Endothelial cell of umbilical vein (primary cell): ENCODE measurements around the gene ARHGEF19. TPM values are rescaled to one million over a fixed set of nuclear protein-coding genes. Genes with fewer than 3 reads are reported as not detected.

Source experiments
- BruUV-seq: library from RNA; stranded (reverse); fragments of 400-500 nt; replicated peaks from 2 replicates; lab custom pipeline; 2021; lab: Mats Ljungman, UMichigan
- CTCF ChIA-PET: fragments of 300-600, 350-600 bp; sonication (Branson Sonifier 250); formaldehyde crosslinking; loops from one replicate; lab custom pipeline; 2021; ENCODE audit warnings: antibody characterized with exemption, inconsistent platforms; lab: Charles Lee
- POLR2A ChIA-PET: fragments of 300-600, 350-600 bp; sonication (Branson Sonifier 250); formaldehyde crosslinking; loops from one replicate; lab custom pipeline; 2021; ENCODE audit warnings: antibody characterized with exemption, inconsistent platforms; lab: Charles Lee
- DNase-seq: peaks from one replicate; pipeline ENCODE4 v3.0.0-alpha.2; 2011; ENCODE audit warnings: low read depth, low spot score
- FAIRE-seq: peaks from 2 replicates; lab custom pipeline; 2011; peaks lifted over from hg19 to GRCh38; lab: Jason Lieb, UNC
- H2AFZ ChIP-seq: 2 replicates; pipeline ENCODE4 v1.6.0; 2012; ENCODE audit warnings: low read depth, low read length, control low read depth, inconsistent platforms
- H3K27ac ChIP-seq: 2 replicates; pipeline ENCODE4 v1.5.1; 2011; ENCODE audit warnings: low read depth, mild to moderate bottlenecking, control low read depth, low read length, moderate library complexity; ENCODE audit not compliant: insufficient read depth
- H3K27me3 ChIP-seq, 2 experiments: 2 replicates each; pipeline versions ENCODE4 v1.6.0 to v1.6.1; 2011; ENCODE audit warnings: low read length in 2 of 2, mixed read lengths in 1 of 2; ENCODE audit not compliant: control insufficient read depth in 2 of 2, insufficient read depth in 2 of 2
- H3K36me3 ChIP-seq, 2 experiments: 2 replicates in 1 of 2; 3 replicates in 1 of 2; pipeline ENCODE4 v1.5.1; 2011; ENCODE audit warnings: low read length in 2 of 2, mild to moderate bottlenecking in 1 of 2, moderate library complexity in 1 of 2; ENCODE audit not compliant: control insufficient read depth in 2 of 2, insufficient read depth in 2 of 2; ENCODE audit errors: extremely low read depth in 1 of 2
- H3K4me1 ChIP-seq: 3 replicates; pipeline ENCODE4 v1.5.1; 2011; ENCODE audit warnings: mild to moderate bottlenecking, low read length; ENCODE audit not compliant: control insufficient read depth, insufficient read depth; ENCODE audit errors: extremely low read depth
- H3K4me2 ChIP-seq: 2 replicates; pipeline ENCODE4 v1.6.1; 2011; ENCODE audit warnings: low read length, control low read depth, mixed read lengths; ENCODE audit not compliant: insufficient read depth
- H3K4me3 ChIP-seq, 3 experiments: fragments of 200-600 bp in 1 of 3; sonication (generic), shearing (Covaris generic) in 1 of 3; replicated peaks in 1 of 3; 2 replicates each; pipeline ENCODE4 v1.5.1; 2011 to 2016; ENCODE audit warnings: control low read depth in 3 of 3, low read length in 3 of 3, mild to moderate bottlenecking in 2 of 3, inconsistent platforms in 1 of 3, low read depth in 1 of 3, moderate library complexity in 1 of 3; ENCODE audit not compliant: insufficient read depth in 1 of 3
- H3K79me2 ChIP-seq: 2 replicates; pipeline ENCODE4 v1.6.0; 2012; ENCODE audit warnings: low read length, inconsistent platforms; ENCODE audit not compliant: control insufficient read depth, insufficient read depth
- H3K9ac ChIP-seq: replicated peaks from 2 replicates; pipeline ENCODE3; 2011; ENCODE audit warnings: low read length, control low read depth; ENCODE audit not compliant: insufficient read depth; ENCODE audit errors: extremely low read depth
- H3K9me1 ChIP-seq: replicated peaks from 3 replicates; pipeline ENCODE4 v1.6.0; 2011; ENCODE audit warnings: mild to moderate bottlenecking, low read length; ENCODE audit not compliant: control insufficient read depth, insufficient read depth; ENCODE audit errors: extremely low read depth
- H3K9me3 ChIP-seq: replicated peaks from 2 replicates; pipeline ENCODE4 v1.5.1; 2012; ENCODE audit warnings: low read length, inconsistent platforms; ENCODE audit not compliant: control insufficient read depth, insufficient read depth
- H4K20me1 ChIP-seq: replicated peaks from 2 replicates; pipeline ENCODE3; 2011; ENCODE audit warnings: mild to moderate bottlenecking, low read length; ENCODE audit not compliant: control insufficient read depth, insufficient read depth; ENCODE audit errors: extremely low read depth
- CTCF ChIP-seq, 2 donors: IDR thresholded peaks; 1 replicate in 1 of 2; 2 replicates in 1 of 2; pipeline ENCODE4 v1.5.1; 2011; ENCODE audit warnings: low read length in 2 of 2, mild to moderate bottlenecking in 2 of 2, moderate library complexity in 2 of 2, control low read depth in 1 of 2, inconsistent platforms in 1 of 2, low read depth in 1 of 2; ENCODE audit not compliant: insufficient read depth in 1 of 2; ENCODE audit errors: extremely low read depth in 1 of 2
- EZH2 ChIP-seq: IDR thresholded peaks from 2 replicates; pipeline ENCODE4 v1.6.1; 2012; ENCODE audit warnings: borderline replicate concordance, low read depth, mild to moderate bottlenecking, moderate library complexity, low read length, inconsistent platforms; ENCODE audit not compliant: severe bottlenecking
- FOS ChIP-seq: IDR thresholded peaks from 2 replicates; pipeline ENCODE4 v1.6.1; 2011; ENCODE audit warnings: mild to moderate bottlenecking, low read length, moderate library complexity, borderline replicate concordance; ENCODE audit not compliant: insufficient read depth
- GATA2 ChIP-seq: IDR thresholded peaks from 2 replicates; pipeline ENCODE4 v1.7.0; 2011; ENCODE audit warnings: low read depth, mild to moderate bottlenecking, moderate library complexity, mixed read lengths, low read length; ENCODE audit not compliant: insufficient read length, insufficient read depth
- JUN ChIP-seq: IDR thresholded peaks from 2 replicates; pipeline ENCODE4 v1.6.1; 2011; ENCODE audit warnings: borderline replicate concordance, low read depth; ENCODE audit not compliant: insufficient read length, insufficient read depth
- MAX ChIP-seq: IDR thresholded peaks from 2 replicates; pipeline ENCODE4 v1.6.1; 2011; ENCODE audit not compliant: insufficient read depth, insufficient read length
- MYC ChIP-seq: IDR thresholded peaks from one replicate; pipeline ENCODE4 v1.6.1; 2011; ENCODE audit warnings: mild to moderate bottlenecking, low read depth, low read length
- POLR2A ChIP-seq: IDR thresholded peaks from 2 replicates; pipeline ENCODE4 v1.6.1; 2012; ENCODE audit warnings: low read depth, mild to moderate bottlenecking, control low read depth, low read length
- POLR2AphosphoS5 ChIP-seq: IDR thresholded peaks from 2 replicates; pipeline ENCODE4 v1.6.1; 2012; ENCODE audit warnings: low read depth, mild to moderate bottlenecking, control low read depth, low read length, moderate library complexity; ENCODE audit not compliant: insufficient read depth
- dilution Hi-C: fragments of 300-500 bp; cut with MboI; formaldehyde crosslinking; loops from one replicate; pipeline ENCODE4 v1.15.0; 2019; ENCODE audit warnings: low sequenced_read_pairs; ENCODE audit not compliant: extremely low pct_ligation_motif_present
- intact Hi-C: fragments of 100-400 bp; cut with micrococcal nuclease; formaldehyde crosslinking; loops from one replicate; pipeline ENCODE4 v1.10.0; 2022
- polyA plus RNA-seq, 4 experiments: library from polyadenylated mRNA; depleted of rRNA in 3 of 4; stranded (reverse) in 3 of 4; unstranded in 1 of 4; fragments of >200 nt; gene quantifications; 2 replicates each; pipeline versions ENCODE4 v1.2.1 to v1.2.3, GENCODE V29; 2011 to 2012; ENCODE audit warnings: missing spikeins in 1 of 4
- total RNA-seq: library from RNA; stranded (reverse); gene quantifications from 2 replicates; pipeline ENCODE4 v1.2.3, GENCODE V29; 2021

Gene ARHGEF19
- total and polyA plus RNA-seq, 2 donors (not counting 3 experiments of a cell fraction or from before 2014, with no cell fraction given): 6.2 to 8.0 TPM

GRCh38 chr1:16170283-16170673 is 42.2 kb downstream of the ARHGEF19 start:
- no TSS peak for BruUV-seq
- no peaks in the 10 kb centered on the region for H3K9me3 ChIP-seq
- CTCF ChIA-PET: no interaction called here
- H3K36me3 ChIP-seq: no peaks in the 10 kb centered on the region
- TF ChIP-seq FOS: no peak
- TF ChIP-seq POLR2AphosphoS5: no peak
- no peak for TF ChIP-seq CTCF (IDR thresholded peaks at IDR 0.05; ENCODE audit: extremely low read depth in 1 of 2, insufficient read depth in 1 of 2, low read depth in 1 of 2, low read length in 2 of 2)
- TF ChIP-seq MAX: no peak
- no peak for TF ChIP-seq POLR2A
- TF ChIP-seq JUN: no peak
- TF ChIP-seq EZH2: no peak
- no peak for TF ChIP-seq GATA2
- TF ChIP-seq MYC: no peak
- H4K20me1 ChIP-seq: no peaks in the 10 kb centered on the region
- intact Hi-C loops (no loop called here), dilution Hi-C loops (no loop called here)
- DNase-seq (no peak), FAIRE-seq (no peak)
- no peak overlapping the region for H3K4me2 ChIP-seq
- no peaks in the 10 kb centered on the region for H3K79me2 ChIP-seq
- no peaks in the 10 kb centered on the region for H3K27me3 ChIP-seq
- no peak overlapping the region for H3K9ac ChIP-seq
- POLR2A ChIA-PET: no interaction called here
- no peak overlapping the region for H3K4me3 ChIP-seq
- no peak overlapping the region for H3K27ac ChIP-seq
- no peak overlapping the region for H2AFZ ChIP-seq
- H3K4me1 ChIP-seq: peaks cover 18% of the 10 kb centered on the region
- H3K9me1 ChIP-seq: no peaks in the 10 kb centered on the region
